Liver (tissue), 9 donors: ENCODE data around the gene CEP20. TPM values are rescaled to one million over a fixed set of nuclear protein-coding genes. Genes with fewer than 3 reads are reported as not detected.

Source experiments
- DNase-seq: peaks from one replicate; pipeline ENCODE4 v3.0.0-alpha.2; 2017; ENCODE audit warnings: low spot score
- H3K27ac ChIP-seq, 2 donors: one replicate each; pipeline ENCODE4 v1.7.0; 2013; ENCODE audit warnings: inconsistent platforms in 2 of 2, low read length in 2 of 2, control low read depth in 1 of 2, low read depth in 1 of 2, mild to moderate bottlenecking in 1 of 2
- H3K27me3 ChIP-seq, 4 donors: one replicate each; pipeline versions ENCODE4 v1.6.1 to v1.7.0; 2013; ENCODE audit warnings: low read length in 3 of 4, inconsistent platforms in 1 of 4, mild to moderate bottlenecking in 1 of 4, moderate library complexity in 1 of 4; ENCODE audit not compliant: control insufficient read depth in 4 of 4, insufficient read depth in 4 of 4
- H3K36me3 ChIP-seq, 4 donors: one replicate each; pipeline versions ENCODE4 v1.6.1 to v1.7.0; 2013; ENCODE audit warnings: low read length in 3 of 4, mild to moderate bottlenecking in 3 of 4, low read depth in 1 of 4, moderate library complexity in 1 of 4; ENCODE audit not compliant: control insufficient read depth in 4 of 4, insufficient read depth in 3 of 4
- H3K4me1 ChIP-seq, 4 donors: one replicate each; pipeline versions ENCODE4 v1.6.1 to v1.7.0; 2013; ENCODE audit warnings: low read length in 3 of 4, mild to moderate bottlenecking in 3 of 4, moderate library complexity in 1 of 4; ENCODE audit not compliant: control insufficient read depth in 4 of 4, insufficient read depth in 4 of 4
- H3K4me3 ChIP-seq, 3 donors: one replicate each; pipeline versions ENCODE4 v1.6.1 to v1.7.0; 2013; ENCODE audit warnings: low read length in 3 of 3, control low read depth in 1 of 3, low read depth in 1 of 3, mild to moderate bottlenecking in 1 of 3
- H3K9ac ChIP-seq, 2 donors: one replicate each; pipeline ENCODE4 v1.7.0; 2013; ENCODE audit warnings: low read length in 2 of 2, mild to moderate bottlenecking in 2 of 2, moderate library complexity in 2 of 2, control low read depth in 1 of 2, low read depth in 1 of 2
- H3K9me3 ChIP-seq, 4 donors: one replicate each; pipeline versions ENCODE4 v1.6.1 to v1.7.0; 2013; ENCODE audit warnings: low read length in 3 of 4; ENCODE audit not compliant: control insufficient read depth in 4 of 4
- ATF3 ChIP-seq: IDR thresholded peaks from 2 replicates; pipeline ENCODE4 v1.6.1; 2016; ENCODE audit warnings: antibody characterized with exemption
- CTCF ChIP-seq: fragments of 150-350 bp; IDR thresholded peaks from 2 replicates; pipeline ENCODE4 v1.5.1; 2017; ENCODE audit warnings: improper control_type of control experiment, low read depth, low read length; ENCODE audit not compliant: missing input control
- EGR1 ChIP-seq, 2 donors: IDR thresholded peaks; 2 replicates each; pipeline ENCODE4 v1.6.1; 2016 to 2018; ENCODE audit warnings: antibody characterized with exemption in 2 of 2, low read depth in 2 of 2
- FOXA1 ChIP-seq: IDR thresholded peaks from 2 replicates; pipeline ENCODE4 v1.6.1; 2016; ENCODE audit warnings: antibody characterized with exemption
- FOXA2 ChIP-seq: IDR thresholded peaks from 2 replicates; pipeline ENCODE4 v1.6.1; 2016; ENCODE audit warnings: antibody characterized with exemption
- GABPA ChIP-seq, 2 donors: IDR thresholded peaks in 1 of 2; conservative IDR thresholded peaks in 1 of 2; 2 replicates each; pipeline ENCODE4 v1.6.1; 2016; ENCODE audit warnings: antibody characterized with exemption in 2 of 2, mild to moderate bottlenecking in 1 of 2, moderate library complexity in 1 of 2
- HNF4A ChIP-seq, 2 donors: conservative IDR thresholded peaks; 2 replicates each; pipeline ENCODE4 v1.6.1; 2016; ENCODE audit warnings: antibody characterized with exemption in 2 of 2, mild to moderate bottlenecking in 2 of 2
- HNF4G ChIP-seq: IDR thresholded peaks from 2 replicates; pipeline ENCODE4 v1.6.1; 2016; ENCODE audit warnings: antibody characterized with exemption
- JUND ChIP-seq, 2 donors: IDR thresholded peaks; 2 replicates each; pipeline ENCODE4 v1.6.1; 2016; ENCODE audit warnings: antibody characterized with exemption in 2 of 2
- MAX ChIP-seq: IDR thresholded peaks from 2 replicates; pipeline ENCODE4 v1.6.1; 2016; ENCODE audit warnings: antibody characterized with exemption
- NR2F2 ChIP-seq: IDR thresholded peaks from 2 replicates; pipeline ENCODE4 v1.6.1; 2016; ENCODE audit warnings: antibody characterized with exemption
- RAD21 ChIP-seq, 2 donors: IDR thresholded peaks; 2 replicates each; pipeline ENCODE4 v1.6.1; 2016; ENCODE audit warnings: antibody characterized with exemption in 2 of 2, mild to moderate bottlenecking in 2 of 2
- RXRA ChIP-seq, 2 donors: IDR thresholded peaks; 2 replicates each; pipeline ENCODE4 v1.6.1; 2017 to 2018; ENCODE audit warnings: antibody characterized with exemption in 2 of 2, mild to moderate bottlenecking in 1 of 2
- SP1 ChIP-seq: IDR thresholded peaks from 2 replicates; pipeline ENCODE4 v1.6.1; 2018; ENCODE audit warnings: antibody characterized with exemption, mild to moderate bottlenecking
- TAF1 ChIP-seq: conservative IDR thresholded peaks from 2 replicates; pipeline ENCODE4 v1.6.1; 2016; ENCODE audit warnings: antibody characterized with exemption, mild to moderate bottlenecking
- YY1 ChIP-seq: IDR thresholded peaks from 2 replicates; pipeline ENCODE4 v1.6.1; 2016; ENCODE audit warnings: antibody characterized with exemption, mild to moderate bottlenecking
- WGBS: extraction: QIAGEN DNeasy Blood & Tissue Kit; methylation state at CpG from one replicate; pipeline ENCODE4 v1.1.7; 2013; 5-methylcytosine and 5-hydroxymethylcytosine counted together
- polyA plus RNA-seq, 2 donors: library from polyadenylated mRNA; stranded (reverse) in 1 of 2; unstranded in 1 of 2; fragments of 200-250 nt in 1 of 2; fragments of >200 nt in 1 of 2; fragmentation: Nextera tagmentation in 1 of 2; extraction: Ambion mirVana in 1 of 2; gene quantifications; one replicate each; pipeline versions ENCODE4 v1.2.1 to v1.2.3, GENCODE V29; 2013 to 2015
- total RNA-seq, 2 donors: library from RNA; depleted of rRNA; stranded (reverse); fragments of >200 nt; gene quantifications; one replicate each; pipeline ENCODE4 v1.2.3, GENCODE V29; 2014
- TF ChIP-seq, protein P1 (sequence below): IDR thresholded peaks from 2 replicates; pipeline ENCODE4 v1.6.1; 2016; ENCODE audit warnings: antibody characterized with exemption
- TF ChIP-seq, protein P2 (sequence below): IDR thresholded peaks from 2 replicates; pipeline ENCODE4 v1.6.1; 2016; ENCODE audit warnings: antibody characterized with exemption, mild to moderate bottlenecking
- donor health status: healthy.
- donor health status: healthy.
- donor health status: healthy.
- donor health status: healthy.
- donor health status: healthy.

Gene CEP20
- total and polyA plus RNA-seq, 4 donors = 10.7 to 19.2 (median 13.3) TPM

DNA sequence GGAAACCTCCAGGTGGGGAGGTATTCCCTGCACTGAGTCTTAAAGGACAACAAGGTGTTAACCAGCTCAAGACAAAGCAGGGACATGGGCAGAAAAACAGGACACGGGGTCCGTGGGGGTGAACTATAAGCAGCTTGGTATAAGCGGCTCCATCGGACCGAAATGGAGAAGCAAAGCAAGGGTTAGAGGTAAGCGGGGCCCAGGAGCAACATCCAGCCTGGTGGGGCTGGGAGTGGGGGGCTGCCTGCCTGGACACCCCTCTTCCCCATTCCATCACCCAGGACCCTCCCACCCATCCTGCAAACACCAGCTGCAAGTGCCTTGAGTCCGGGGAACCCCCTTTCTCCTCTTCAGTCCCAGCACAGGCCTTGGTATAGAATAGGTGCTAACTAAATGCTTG lies 61.1 kb downstream of the CEP20 start (continued):
- TF ChIP-seq, protein P1, sequence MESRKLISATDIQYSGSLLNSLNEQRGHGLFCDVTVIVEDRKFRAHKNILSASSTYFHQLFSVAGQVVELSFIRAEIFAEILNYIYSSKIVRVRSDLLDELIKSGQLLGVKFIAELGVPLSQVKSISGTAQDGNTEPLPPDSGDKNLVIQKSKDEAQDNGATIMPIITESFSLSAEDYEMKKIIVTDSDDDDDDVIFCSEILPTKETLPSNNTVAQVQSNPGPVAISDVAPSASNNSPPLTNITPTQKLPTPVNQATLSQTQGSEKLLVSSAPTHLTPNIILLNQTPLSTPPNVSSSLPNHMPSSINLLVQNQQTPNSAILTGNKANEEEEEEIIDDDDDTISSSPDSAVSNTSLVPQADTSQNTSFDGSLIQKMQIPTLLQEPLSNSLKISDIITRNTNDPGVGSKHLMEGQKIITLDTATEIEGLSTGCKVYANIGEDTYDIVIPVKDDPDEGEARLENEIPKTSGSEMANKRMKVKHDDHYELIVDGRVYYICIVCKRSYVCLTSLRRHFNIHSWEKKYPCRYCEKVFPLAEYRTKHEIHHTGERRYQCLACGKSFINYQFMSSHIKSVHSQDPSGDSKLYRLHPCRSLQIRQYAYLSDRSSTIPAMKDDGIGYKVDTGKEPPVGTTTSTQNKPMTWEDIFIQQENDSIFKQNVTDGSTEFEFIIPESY = no peak

GRCh38 chr16:15825750-15826305 lies 62.6 kb downstream of the CEP20 start:
- Histone ChIP-seq H3K4me3 (no peak overlapping the region), H3K36me3 (no peaks in the 10 kb centered on the region), H3K9ac (no peak overlapping the region), H3K9me3 (no peaks in the 10 kb centered on the region), H3K4me1 (no peaks in the 10 kb centered on the region), H3K27ac (no peak overlapping the region), H3K27me3 (no peaks in the 10 kb centered on the region)
- no peak for TF ChIP-seq GABPA (IDR thresholded peaks at IDR 0.05 in 1 of 2, conservative IDR thresholded peaks at IDR 0.05 in 1 of 2)
- TF ChIP-seq, protein P2, sequence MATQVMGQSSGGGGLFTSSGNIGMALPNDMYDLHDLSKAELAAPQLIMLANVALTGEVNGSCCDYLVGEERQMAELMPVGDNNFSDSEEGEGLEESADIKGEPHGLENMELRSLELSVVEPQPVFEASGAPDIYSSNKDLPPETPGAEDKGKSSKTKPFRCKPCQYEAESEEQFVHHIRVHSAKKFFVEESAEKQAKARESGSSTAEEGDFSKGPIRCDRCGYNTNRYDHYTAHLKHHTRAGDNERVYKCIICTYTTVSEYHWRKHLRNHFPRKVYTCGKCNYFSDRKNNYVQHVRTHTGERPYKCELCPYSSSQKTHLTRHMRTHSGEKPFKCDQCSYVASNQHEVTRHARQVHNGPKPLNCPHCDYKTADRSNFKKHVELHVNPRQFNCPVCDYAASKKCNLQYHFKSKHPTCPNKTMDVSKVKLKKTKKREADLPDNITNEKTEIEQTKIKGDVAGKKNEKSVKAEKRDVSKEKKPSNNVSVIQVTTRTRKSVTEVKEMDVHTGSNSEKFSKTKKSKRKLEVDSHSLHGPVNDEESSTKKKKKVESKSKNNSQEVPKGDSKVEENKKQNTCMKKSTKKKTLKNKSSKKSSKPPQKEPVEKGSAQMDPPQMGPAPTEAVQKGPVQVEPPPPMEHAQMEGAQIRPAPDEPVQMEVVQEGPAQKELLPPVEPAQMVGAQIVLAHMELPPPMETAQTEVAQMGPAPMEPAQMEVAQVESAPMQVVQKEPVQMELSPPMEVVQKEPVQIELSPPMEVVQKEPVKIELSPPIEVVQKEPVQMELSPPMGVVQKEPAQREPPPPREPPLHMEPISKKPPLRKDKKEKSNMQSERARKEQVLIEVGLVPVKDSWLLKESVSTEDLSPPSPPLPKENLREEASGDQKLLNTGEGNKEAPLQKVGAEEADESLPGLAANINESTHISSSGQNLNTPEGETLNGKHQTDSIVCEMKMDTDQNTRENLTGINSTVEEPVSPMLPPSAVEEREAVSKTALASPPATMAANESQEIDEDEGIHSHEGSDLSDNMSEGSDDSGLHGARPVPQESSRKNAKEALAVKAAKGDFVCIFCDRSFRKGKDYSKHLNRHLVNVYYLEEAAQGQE = no peak
- no peak for TF ChIP-seq JUND (IDR thresholded peaks at IDR 0.05)
- TF ChIP-seq RAD21 (IDR thresholded peaks at IDR 0.05) = no peak
- no peak for TF ChIP-seq HNF4G
- no peak for TF ChIP-seq CTCF
- no peak for TF ChIP-seq FOXA2
- no peak for TF ChIP-seq EGR1 (IDR thresholded peaks at IDR 0.05; ENCODE audit: low read depth in 2 of 2)
- TF ChIP-seq ATF3 = no peak
- no peak for TF ChIP-seq TAF1
- WGBS = 70% methylated on average over 9 of the region's 9 CpGs
- DNase-seq = no peak

DNA sequence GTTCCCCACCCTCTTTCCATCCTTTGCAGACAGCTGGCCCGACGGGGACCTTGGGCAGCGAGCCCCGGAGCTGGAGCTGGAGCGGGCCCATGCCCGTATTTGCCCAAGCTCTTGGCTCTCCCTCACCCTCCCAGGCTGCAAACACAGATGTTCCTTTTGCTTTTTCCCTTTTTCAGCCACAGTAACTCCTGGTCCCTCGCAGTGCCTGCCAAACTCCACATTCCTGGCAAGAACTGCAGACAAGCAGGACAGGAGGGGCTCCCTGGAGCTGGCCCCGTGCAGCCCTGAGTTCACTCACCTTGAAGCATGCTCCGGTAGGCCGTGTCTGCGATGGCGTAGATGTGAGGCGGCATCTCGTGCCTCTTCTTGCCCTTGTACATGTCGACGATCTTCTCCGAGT lies 65.4 kb downstream of the CEP20 start:
- Histone ChIP-seq H3K27me3 (no peaks in the 10 kb centered on the region), H3K4me3 (no peak overlapping the region), H3K4me1 (no peaks in the 10 kb centered on the region), H3K36me3 (no peaks in the 10 kb centered on the region), H3K9ac (no peak overlapping the region), H3K9me3 (no peaks in the 10 kb centered on the region), H3K27ac (no peak overlapping the region)
- no peak for DNase-seq
- WGBS = 73% methylated on average over 17 of the region's 17 CpGs
- no peak for TF ChIP-seq RAD21 (IDR thresholded peaks at IDR 0.05)
- TF ChIP-seq FOXA1 = no peak
- TF ChIP-seq, protein P1 = no peak
- TF ChIP-seq YY1 = no peak
- TF ChIP-seq FOXA2 = no peak
- TF ChIP-seq MAX = no peak
- TF ChIP-seq JUND (IDR thresholded peaks at IDR 0.05) = no peak
- no peak for TF ChIP-seq RXRA (IDR thresholded peaks at IDR 0.05)
- TF ChIP-seq ATF3 = no peak
- no peak for TF ChIP-seq GABPA (IDR thresholded peaks at IDR 0.05 in 1 of 2, conservative IDR thresholded peaks at IDR 0.05 in 1 of 2)
- TF ChIP-seq SP1 = no peak
- no peak for TF ChIP-seq NR2F2
- no peak for TF ChIP-seq HNF4A (conservative IDR thresholded peaks at IDR 0.05)
- no peak for TF ChIP-seq EGR1 (IDR thresholded peaks at IDR 0.05; ENCODE audit: low read depth in 2 of 2)
- no peak for TF ChIP-seq TAF1
